H9 (cell line): Measurements from ENCODE around the gene SLC2A2. TPM values are rescaled to one million over a fixed set of nuclear protein-coding genes. Genes with fewer than 3 reads are reported as not detected.

Experiments
- DNase-seq: peaks from one replicate; pipeline ENCODE4 v3.0.0-alpha.2; 2017
- H2AFZ ChIP-seq: one replicate; pipeline ENCODE4 v1.6.1; 2013; ENCODE audit warnings: mild to moderate bottlenecking, low read length, control low read depth, moderate library complexity
- H2AK5ac ChIP-seq: 2 replicates; pipeline ENCODE4 v1.6.1; 2013; ENCODE audit warnings: low read length, control low read depth, mixed read lengths; ENCODE audit not compliant: insufficient read length
- H2BK120ac ChIP-seq: one replicate; pipeline ENCODE4 v1.6.1; 2013; ENCODE audit warnings: low read depth, mild to moderate bottlenecking, low read length, control low read depth, inconsistent platforms; ENCODE audit not compliant: poor library complexity, severe bottlenecking
- H2BK12ac ChIP-seq: 2 replicates; pipeline ENCODE4 v1.6.1; 2013; ENCODE audit warnings: low read length, control low read depth, mixed read lengths, low read depth; ENCODE audit not compliant: insufficient read length
- H2BK15ac ChIP-seq: 2 replicates; pipeline ENCODE4 v1.6.1; 2013; ENCODE audit warnings: low read depth, low read length, control low read depth
- H2BK20ac ChIP-seq: one replicate; pipeline ENCODE4 v1.6.1; 2013; ENCODE audit warnings: low read depth, mild to moderate bottlenecking, low read length, control low read depth, inconsistent platforms; ENCODE audit not compliant: poor library complexity, severe bottlenecking
- H2BK5ac ChIP-seq: 2 replicates; pipeline ENCODE4 v1.6.1; 2013; ENCODE audit warnings: low read length, control low read depth, mixed read lengths; ENCODE audit not compliant: insufficient read length
- H3K14ac ChIP-seq: 2 replicates; pipeline ENCODE4 v1.6.1; 2013; ENCODE audit warnings: low read length, control low read depth; ENCODE audit not compliant: insufficient read depth
- H3K18ac ChIP-seq: 2 replicates; pipeline ENCODE4 v1.6.1; 2013; ENCODE audit warnings: low read depth, mild to moderate bottlenecking, mixed read lengths, low read length, control low read depth; ENCODE audit not compliant: insufficient read length
- H3K23ac ChIP-seq: 2 replicates; pipeline ENCODE4 v1.6.1; 2013; ENCODE audit warnings: low read length, control low read depth, mixed read lengths, low read depth; ENCODE audit not compliant: insufficient read length
- H3K23me2 ChIP-seq: 2 replicates; pipeline ENCODE4 v1.6.1; 2013; ENCODE audit warnings: low read depth, mild to moderate bottlenecking, mixed read lengths, low read length, control low read depth; ENCODE audit not compliant: insufficient read length, poor library complexity, severe bottlenecking
- H3K27ac ChIP-seq: 2 replicates; pipeline ENCODE4 v1.5.1; 2013; ENCODE audit warnings: low read length, control low read depth, mixed read lengths, low read depth; ENCODE audit not compliant: insufficient read length
- H3K27me3 ChIP-seq: 2 replicates; pipeline ENCODE4 v1.6.1; 2013; ENCODE audit warnings: low read length, control low read depth, inconsistent platforms; ENCODE audit not compliant: insufficient read depth
- H3K4ac ChIP-seq: 2 replicates; pipeline ENCODE4 v1.6.1; 2013; ENCODE audit warnings: low read depth, mild to moderate bottlenecking, control low read depth, inconsistent platforms, low read length, moderate library complexity
- H3K4me1 ChIP-seq: 2 replicates; pipeline ENCODE4 v1.6.1; 2013; ENCODE audit warnings: low read length, control low read depth, inconsistent platforms; ENCODE audit not compliant: insufficient read depth
- H3K4me2 ChIP-seq: 2 replicates; pipeline ENCODE4 v1.6.1; 2013; ENCODE audit warnings: low read length, control low read depth, mixed read lengths; ENCODE audit not compliant: insufficient read length, insufficient read depth
- H3K56ac ChIP-seq: 2 replicates; pipeline ENCODE4 v1.6.1; 2013; ENCODE audit warnings: low read depth, mild to moderate bottlenecking, mixed read lengths, low read length, control low read depth; ENCODE audit not compliant: insufficient read length
- H3K79me1 ChIP-seq: 2 replicates; pipeline ENCODE4 v1.6.1; 2013; ENCODE audit warnings: low read depth, mild to moderate bottlenecking, moderate library complexity, low read length, control low read depth, inconsistent platforms; ENCODE audit not compliant: insufficient read depth, poor library complexity, severe bottlenecking
- H3K79me2 ChIP-seq: 2 replicates; pipeline ENCODE4 v1.6.1; 2013; ENCODE audit warnings: low read length, control low read depth, inconsistent platforms; ENCODE audit not compliant: insufficient read depth
- H3K9ac ChIP-seq: 2 replicates; pipeline ENCODE4 v1.6.1; 2013; ENCODE audit warnings: low read length, control low read depth, mixed read lengths; ENCODE audit not compliant: insufficient read length; ENCODE audit errors: extremely low read depth
- H3K9me3 ChIP-seq: one replicate; pipeline ENCODE4 v1.6.1; 2013; ENCODE audit warnings: low read depth, low read length, inconsistent platforms; ENCODE audit not compliant: control insufficient read depth
- H3T11ph ChIP-seq: one replicate; pipeline ENCODE4 v1.6.1; 2013; ENCODE audit warnings: mild to moderate bottlenecking, low read length, control low read depth, inconsistent platforms
- H4K20me1 ChIP-seq: one replicate; pipeline ENCODE4 v1.6.1; 2013; ENCODE audit not compliant: control insufficient read depth, insufficient read length, insufficient read depth
- H4K5ac ChIP-seq: 2 replicates; pipeline ENCODE4 v1.6.1; 2013; ENCODE audit warnings: low read depth, mild to moderate bottlenecking, mixed read lengths, low read length, control low read depth; ENCODE audit not compliant: insufficient read length
- H4K8ac ChIP-seq: replicated peaks from 2 replicates; pipeline ENCODE4 v1.6.1; 2013; ENCODE audit warnings: low read length, control low read depth, mixed read lengths, low read depth; ENCODE audit not compliant: insufficient read length
- H4K91ac ChIP-seq: 2 replicates; pipeline ENCODE4 v1.6.1; 2013; ENCODE audit warnings: low read depth, mild to moderate bottlenecking, moderate library complexity, mixed read lengths, low read length, control low read depth; ENCODE audit not compliant: insufficient read length
- H3K27ac Mint-ChIP-seq, 3 experiments: 2 replicates in 2 of 3; 3 replicates in 1 of 3; pipeline ENCODE4 v1.8.0; 2020 to 2021; ENCODE audit warnings: mixed read lengths in 3 of 3, mild to moderate bottlenecking in 1 of 3, moderate library complexity in 1 of 3
- H3K27me3 Mint-ChIP-seq: 2 replicates; pipeline ENCODE4 v1.8.0; 2021; ENCODE audit warnings: low read depth, mild to moderate bottlenecking, moderate library complexity, mixed read lengths
- H3K36me3 Mint-ChIP-seq, 3 experiments: 2 replicates in 2 of 3; 3 replicates in 1 of 3; pipeline ENCODE4 v1.8.0; 2020 to 2021; ENCODE audit warnings: low read depth in 3 of 3, mixed read lengths in 3 of 3; ENCODE audit not compliant: insufficient read depth in 1 of 3
- H3K4me1 Mint-ChIP-seq, 2 experiments: 2 replicates each; pipeline ENCODE4 v1.8.0; 2020; ENCODE audit warnings: mixed read lengths in 2 of 2
- H3K4me3 Mint-ChIP-seq, 2 experiments: 2 replicates in 1 of 2; 3 replicates in 1 of 2; pipeline ENCODE4 v1.8.0; 2020 to 2021; ENCODE audit warnings: mild to moderate bottlenecking in 2 of 2, mixed read lengths in 2 of 2, moderate library complexity in 1 of 2
- H3K9me3 Mint-ChIP-seq, 2 experiments: 2 replicates in 1 of 2; 3 replicates in 1 of 2; pipeline ENCODE4 v1.8.0; 2020; ENCODE audit warnings: mild to moderate bottlenecking in 2 of 2, mixed read lengths in 2 of 2, moderate library complexity in 1 of 2
- WGBS: extraction: QIAGEN DNeasy Blood & Tissue Kit; methylation state at CpG from one replicate; pipeline ENCODE4 v1.1.7; 2013; ENCODE audit warnings: missing lambda C conversion rate, low lambda C conversion rate, mixed read lengths; ENCODE audit not compliant: insufficient read length; ENCODE audit errors: extremely low coverage; 5-methylcytosine and 5-hydroxymethylcytosine counted together
- total RNA-seq: library from RNA; stranded (reverse); gene quantifications from 2 replicates; pipeline ENCODE4 v1.2.1, GENCODE V29; 2021
- TF ChIP-seq, protein P1 (sequence below): fragments of 200-600 bp; sonication (generic); conservative IDR thresholded peaks from 3 replicates; pipeline ENCODE4 v1.8.0; 2021; ENCODE audit warnings: antibody characterized with exemption, mild to moderate bottlenecking

SLC2A2 gene
- total RNA-seq, 1 experiment from 2014 or later: not detected

DNA sequence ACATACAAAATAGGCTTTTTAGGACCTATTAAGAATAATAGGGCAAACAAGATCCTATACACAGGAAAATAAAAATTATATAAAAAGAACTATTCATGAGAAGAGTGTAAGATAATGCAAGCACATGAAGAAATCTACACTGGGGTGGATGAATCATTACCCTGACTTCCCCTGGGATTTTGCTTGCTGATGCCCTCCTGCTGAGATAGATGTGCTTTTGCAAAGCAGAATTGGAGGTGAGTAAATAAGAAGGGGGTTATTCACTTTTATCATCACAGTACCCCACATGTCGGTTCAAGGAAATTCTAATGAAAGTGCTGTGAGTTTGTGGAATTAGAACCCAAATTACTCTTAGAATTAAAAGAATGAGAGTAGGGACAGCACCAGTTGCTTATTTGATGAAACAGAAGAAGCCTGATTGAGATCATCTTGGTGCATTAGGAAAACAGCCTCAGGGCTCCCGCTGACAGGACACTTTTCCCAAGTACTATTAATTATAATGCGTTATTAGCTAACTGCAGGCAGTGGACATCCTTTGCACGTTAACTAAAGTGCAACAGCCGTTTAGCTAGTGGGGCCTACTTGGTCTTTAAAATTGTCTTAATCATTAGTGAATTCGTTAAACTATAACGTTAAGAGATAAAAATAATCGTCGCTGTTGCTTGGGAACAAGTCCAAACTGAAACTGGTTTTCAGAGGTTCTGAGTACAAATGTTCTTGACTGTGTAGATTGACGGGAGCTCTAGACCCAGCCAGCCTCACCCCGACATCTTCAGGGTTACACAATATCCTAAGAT, 48.4 kb downstream of the SLC2A2 start:
- no peak overlapping the region for H3K23ac ChIP-seq
- Mint-ChIP-seq H3K27ac (no peak overlapping the region), H3K4me1 (peaks cover 6 to 7% of the 10 kb centered on the region in 2 experiments; a peak in 3 of 4 replicates), H3K9me3 (no peaks in the 10 kb centered on the region), H3K4me3 (no peak overlapping the region), H3K27me3 (no peaks in the 10 kb centered on the region; the same call in 1 of the 2 replicates), H3K36me3 (no peaks in the 10 kb centered on the region)
- no peak overlapping the region for H3K9ac ChIP-seq
- no peak overlapping the region for H3K4me2 ChIP-seq
- no peak overlapping the region for H4K91ac ChIP-seq
- no peaks in the 10 kb centered on the region for H3K9me3 ChIP-seq
- no peak overlapping the region for H4K8ac ChIP-seq
- no CpG with 5 or more reads among the region's 11 CpGs for WGBS
- no peaks in the 10 kb centered on the region for H3K23me2 ChIP-seq
- H2BK20ac ChIP-seq: no peak overlapping the region
- no peaks in the 10 kb centered on the region for H3K79me1 ChIP-seq
- H2BK15ac ChIP-seq: no peak overlapping the region
- TF ChIP-seq, protein P1, sequence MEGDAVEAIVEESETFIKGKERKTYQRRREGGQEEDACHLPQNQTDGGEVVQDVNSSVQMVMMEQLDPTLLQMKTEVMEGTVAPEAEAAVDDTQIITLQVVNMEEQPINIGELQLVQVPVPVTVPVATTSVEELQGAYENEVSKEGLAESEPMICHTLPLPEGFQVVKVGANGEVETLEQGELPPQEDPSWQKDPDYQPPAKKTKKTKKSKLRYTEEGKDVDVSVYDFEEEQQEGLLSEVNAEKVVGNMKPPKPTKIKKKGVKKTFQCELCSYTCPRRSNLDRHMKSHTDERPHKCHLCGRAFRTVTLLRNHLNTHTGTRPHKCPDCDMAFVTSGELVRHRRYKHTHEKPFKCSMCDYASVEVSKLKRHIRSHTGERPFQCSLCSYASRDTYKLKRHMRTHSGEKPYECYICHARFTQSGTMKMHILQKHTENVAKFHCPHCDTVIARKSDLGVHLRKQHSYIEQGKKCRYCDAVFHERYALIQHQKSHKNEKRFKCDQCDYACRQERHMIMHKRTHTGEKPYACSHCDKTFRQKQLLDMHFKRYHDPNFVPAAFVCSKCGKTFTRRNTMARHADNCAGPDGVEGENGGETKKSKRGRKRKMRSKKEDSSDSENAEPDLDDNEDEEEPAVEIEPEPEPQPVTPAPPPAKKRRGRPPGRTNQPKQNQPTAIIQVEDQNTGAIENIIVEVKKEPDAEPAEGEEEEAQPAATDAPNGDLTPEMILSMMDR: no peak
- no peak overlapping the region for H4K5ac ChIP-seq
- no peaks in the 10 kb centered on the region for H3K4me1 ChIP-seq
- H3K14ac ChIP-seq: no peak overlapping the region
- no peak overlapping the region for H2BK5ac ChIP-seq
- no peak overlapping the region for H2BK120ac ChIP-seq
- no peak overlapping the region for H2BK12ac ChIP-seq
- no peaks in the 10 kb centered on the region for H3K27me3 ChIP-seq
- H2AFZ ChIP-seq: no peak overlapping the region
- H3K18ac ChIP-seq: no peak overlapping the region
- H3K56ac ChIP-seq: no peak overlapping the region
- no peaks in the 10 kb centered on the region for H4K20me1 ChIP-seq
- DNase-seq: no peak
- H2AK5ac ChIP-seq: no peak overlapping the region
- no peak overlapping the region for H3K4ac ChIP-seq
- H3K27ac ChIP-seq: no peak overlapping the region
- no peak overlapping the region for H3T11ph ChIP-seq
- no peaks in the 10 kb centered on the region for H3K79me2 ChIP-seq
